Fibroblast of skin of scalp (primary cell): ENCODE measurements around the gene NUDT15. TPM values are rescaled to one million over a fixed set of nuclear protein-coding genes. Genes with fewer than 3 reads are reported as not detected.
"Not testable (repeated sequence)": the region's sequence is repeated elsewhere in the genome, so short reads cannot be mapped to it uniquely, and the experiment has no call there.

Source experiments
- DNase-seq: peaks from one replicate; pipeline ENCODE4 v3.0.0-alpha.2; 2013
- polyA plus RNA-seq, 2 experiments: library from polyadenylated mRNA; unstranded; fragments of 120-200 nt; gene quantifications; one replicate each; pipeline ENCODE4 v1.2.1, GENCODE V29; 2013; ENCODE audit not compliant: insufficient read length in 2 of 2

The NUDT15 gene
- 15.7 TPM for polyA plus RNA-seq (2013, experiment 1 of 2; ENCODE audit: insufficient read length)
- polyA plus RNA-seq (2013, experiment 2 of 2; ENCODE audit: insufficient read length) = 14.3 TPM

DNA sequence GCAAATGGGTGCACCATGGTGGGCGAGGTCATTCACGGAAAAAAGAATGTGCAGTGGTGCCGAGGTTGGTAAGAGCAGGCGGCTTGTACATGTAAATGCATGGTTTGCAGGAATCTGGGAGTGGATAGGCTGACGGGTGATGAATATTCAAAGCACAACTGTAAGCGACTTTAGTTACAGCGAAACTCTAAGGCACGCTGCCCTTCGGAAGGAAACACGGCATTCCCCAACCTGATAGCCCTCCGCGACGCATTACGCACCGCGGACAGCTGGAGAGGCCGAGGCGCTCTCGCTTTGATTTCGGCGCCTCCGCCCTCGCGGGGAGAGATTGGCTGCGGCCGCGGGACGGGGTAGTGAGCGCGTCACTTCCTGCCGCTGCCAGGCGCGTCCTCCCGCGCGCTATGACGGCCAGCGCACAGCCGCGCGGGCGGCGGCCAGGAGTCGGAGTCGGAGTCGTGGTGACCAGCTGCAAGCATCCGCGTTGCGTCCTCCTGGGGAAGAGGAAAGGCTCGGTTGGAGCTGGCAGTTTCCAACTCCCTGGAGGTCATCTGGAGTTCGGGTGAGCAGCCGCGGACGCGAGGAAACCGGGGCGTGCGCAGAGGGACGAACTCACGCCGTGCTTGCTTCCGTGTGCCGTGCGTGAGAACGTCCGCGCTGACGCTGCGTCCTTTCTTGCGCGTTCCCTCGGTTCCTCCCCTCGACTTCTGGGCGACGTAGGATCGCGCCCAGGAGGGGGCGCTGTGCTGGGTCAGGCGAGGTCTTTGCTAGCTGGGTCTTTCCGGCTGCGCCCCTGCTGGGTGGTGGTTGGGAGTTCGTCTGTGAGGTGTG lies at the start of gene NUDT15:
TSS of gene NUDT15 (plus strand) at position 381 of the 828 bp plus-strand sequence. CDS start at position 402, 21 bp downstream.
- peak; percentile 97 for DNase-seq

DNA sequence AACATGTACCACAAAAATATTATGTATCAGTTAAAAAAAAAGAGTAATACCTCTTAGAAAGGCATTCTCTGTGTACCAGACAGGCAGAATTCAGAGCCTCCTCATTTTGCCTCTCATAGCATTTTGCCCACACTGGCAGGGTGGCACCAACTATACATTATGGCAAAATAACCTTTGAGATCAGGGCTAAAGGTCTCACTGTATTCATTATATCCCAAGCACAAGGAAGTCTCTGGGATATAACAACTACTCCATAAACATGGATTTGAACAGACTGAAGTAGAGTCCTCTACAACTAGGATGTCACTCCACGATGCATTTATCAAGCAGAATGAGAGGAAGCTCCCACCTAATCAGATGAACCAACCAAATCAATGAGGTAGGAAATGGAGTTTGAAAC lies 47.1 kb upstream of the NUDT15 start:
- DNase-seq = no peak

DNA sequence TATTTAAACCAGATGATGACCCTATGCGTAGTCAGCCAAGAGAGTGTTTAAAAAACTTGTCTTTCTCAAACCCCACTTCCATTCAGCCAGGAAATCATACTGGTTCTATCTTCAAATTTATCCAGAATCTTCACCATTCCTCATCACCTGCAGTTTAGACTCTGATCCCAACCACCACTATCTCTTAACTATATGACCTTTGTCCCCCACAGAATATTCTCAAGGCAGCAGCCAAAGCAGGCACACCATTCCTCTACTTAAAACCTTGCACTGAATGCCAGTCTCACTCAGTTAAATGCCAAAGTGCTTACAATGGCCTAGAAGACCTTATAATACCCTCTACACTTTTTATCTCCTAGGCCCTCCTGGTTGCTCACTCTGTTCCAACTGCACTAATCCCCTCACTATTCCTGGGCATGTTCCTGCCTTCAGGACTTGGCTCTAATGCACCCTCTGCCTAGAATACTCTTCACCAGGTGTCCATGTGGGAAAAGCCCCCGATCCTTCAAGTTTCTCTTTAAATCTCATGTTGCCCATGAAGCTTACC lies 46.5 kb upstream of the NUDT15 start:
- DNase-seq = no peak

DNA sequence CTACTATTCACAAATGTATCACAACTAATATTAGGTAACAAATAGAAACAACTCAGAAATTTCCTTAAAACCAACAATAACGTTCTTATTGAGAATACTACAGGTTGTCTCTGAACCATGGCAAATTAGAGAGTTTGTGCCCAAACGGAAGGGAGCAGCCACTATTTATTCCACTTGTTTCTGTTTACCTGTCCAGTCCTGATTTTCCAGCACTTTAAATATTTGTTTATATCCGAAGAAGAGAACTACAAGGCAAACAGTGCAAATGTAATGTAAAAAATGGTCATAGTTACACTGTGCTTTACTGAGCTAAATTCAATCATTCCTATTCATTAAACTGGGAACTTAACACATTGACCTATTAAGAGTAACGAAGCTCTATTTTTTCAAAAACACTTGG lies 45.7 kb upstream of the NUDT15 start:
- no peak for DNase-seq

DNA sequence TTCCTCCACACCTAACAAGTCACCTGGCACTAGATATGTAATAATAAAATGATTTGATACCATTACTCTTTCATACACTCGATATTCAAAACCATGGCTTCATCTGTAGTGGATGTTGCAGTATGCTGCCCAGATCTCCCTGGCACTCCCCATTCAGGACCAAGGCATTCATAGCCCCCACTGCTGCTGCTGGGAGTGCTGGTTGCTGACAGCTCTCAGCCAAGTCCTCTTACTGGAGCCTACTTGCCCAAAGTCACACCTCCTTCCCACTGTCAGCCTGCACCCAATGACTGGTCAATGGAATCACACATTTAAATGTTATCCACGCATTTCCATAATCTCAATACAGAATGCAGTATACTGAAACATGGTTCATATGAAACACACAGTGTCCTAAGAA lies 40.1 kb upstream of the NUDT15 start:
- no peak for DNase-seq

DNA sequence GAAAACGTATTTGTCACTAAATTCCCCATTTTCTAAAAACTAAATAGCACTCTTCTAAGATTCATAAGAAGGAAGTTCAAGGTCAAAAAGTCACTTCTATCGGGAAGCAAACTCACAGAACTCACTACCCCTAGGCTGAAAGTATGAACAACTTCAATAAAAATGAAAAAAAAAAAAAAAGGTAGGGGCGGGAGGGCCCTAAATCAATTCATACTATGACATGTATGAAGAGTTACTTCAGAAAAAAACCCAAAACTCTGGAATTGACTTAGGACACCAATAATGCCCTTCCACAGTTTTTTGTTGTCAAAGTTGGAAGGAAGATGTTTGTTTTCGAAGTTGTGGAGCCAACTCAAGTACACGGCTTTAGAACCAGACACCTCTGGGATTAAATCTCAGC lies 37.6 kb upstream of the NUDT15 start:
- DNase-seq = no peak

DNA sequence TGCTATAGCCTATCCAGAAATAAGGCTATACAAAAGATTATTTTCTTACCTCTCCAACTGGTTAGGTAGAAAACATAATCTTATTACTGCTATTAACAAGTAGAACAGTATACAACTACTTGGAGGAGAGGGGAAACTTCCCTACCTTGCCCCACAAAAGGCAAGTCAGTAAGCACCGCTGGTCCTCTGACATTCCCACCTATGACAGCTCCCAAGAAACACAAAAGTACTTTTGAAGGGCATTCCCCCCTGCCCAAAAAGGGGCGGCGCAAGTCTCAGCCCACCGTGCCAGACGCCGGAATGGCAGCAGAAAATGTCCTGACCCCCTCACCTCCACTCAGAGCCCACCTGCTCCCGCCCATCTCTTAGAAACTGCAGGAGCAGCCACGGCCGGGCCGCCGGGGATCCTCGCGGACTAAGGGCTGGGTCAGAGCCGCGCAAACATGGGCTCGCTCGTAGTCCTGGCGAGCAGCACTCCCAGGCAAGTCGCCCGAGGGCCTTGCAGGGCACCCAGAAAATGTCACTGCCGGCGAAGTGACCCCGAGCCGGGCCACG lies 36.9 kb upstream of the NUDT15 start:
- DNase-seq = peak; percentile 3

DNA sequence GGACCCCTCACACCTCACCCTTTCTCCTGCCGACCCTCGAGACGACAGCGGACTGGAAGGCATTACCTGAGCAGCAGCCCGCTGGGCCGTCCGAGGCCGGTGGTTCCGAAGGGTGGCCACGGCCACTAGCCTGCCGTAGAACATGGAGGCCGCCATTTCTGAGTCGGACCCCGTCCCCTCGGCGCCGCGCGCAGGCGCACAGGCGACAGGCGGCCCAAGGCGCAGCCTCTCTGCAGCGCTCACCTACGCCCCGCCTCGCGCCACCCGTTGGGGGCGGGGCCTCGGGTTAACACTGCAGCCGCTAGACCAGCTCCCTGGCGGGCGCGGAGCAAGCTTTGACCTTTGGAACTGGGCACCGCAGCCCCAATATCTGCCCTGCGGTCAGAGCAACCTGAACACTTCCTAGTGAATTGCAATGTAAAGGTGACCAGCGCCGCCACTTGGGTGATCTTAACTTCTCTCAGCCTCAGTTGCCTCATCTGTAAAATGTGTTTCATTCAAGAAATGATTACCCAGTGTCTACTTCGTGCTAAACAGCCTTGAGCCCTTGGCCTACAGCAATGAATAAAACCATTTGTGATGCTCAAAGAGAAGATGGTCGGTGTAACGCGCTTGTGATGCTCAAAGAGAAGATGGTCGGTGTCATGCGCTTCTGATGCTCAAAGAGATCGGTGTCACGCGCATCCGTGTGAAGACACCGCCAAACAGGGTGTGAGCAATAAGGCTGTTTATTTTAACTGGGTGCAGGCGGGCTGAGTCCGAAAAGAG lies 36.2 kb upstream of the NUDT15 start, which contains the start of gene SUCLA2:
TSS of gene SUCLA2 (minus strand) at position 160 of the 768 bp plus-strand sequence. CDS start at position 156, 4 bp downstream.
- DNase-seq = peak; percentile 90

DNA sequence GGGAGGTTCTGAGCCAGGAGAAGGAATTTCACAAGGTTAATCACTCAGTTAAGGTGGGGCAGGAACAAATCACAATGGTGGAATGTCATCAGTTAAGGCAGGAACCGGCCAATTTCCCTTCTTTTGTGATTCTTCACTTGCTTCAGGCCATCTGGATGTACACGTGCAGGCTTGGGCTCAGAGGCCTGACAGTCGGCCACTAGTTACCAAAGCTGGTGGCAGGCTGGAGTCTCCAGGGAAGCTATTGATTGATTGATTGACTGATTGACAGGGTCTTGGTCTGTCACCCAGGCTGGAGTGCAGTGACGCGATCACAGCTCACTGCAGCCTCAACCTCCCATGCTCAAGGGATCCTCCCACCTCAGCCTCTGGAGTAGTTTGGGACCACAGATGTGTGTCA lies 35.5 kb upstream of the NUDT15 start:
- not testable (repeated sequence) for DNase-seq

DNA sequence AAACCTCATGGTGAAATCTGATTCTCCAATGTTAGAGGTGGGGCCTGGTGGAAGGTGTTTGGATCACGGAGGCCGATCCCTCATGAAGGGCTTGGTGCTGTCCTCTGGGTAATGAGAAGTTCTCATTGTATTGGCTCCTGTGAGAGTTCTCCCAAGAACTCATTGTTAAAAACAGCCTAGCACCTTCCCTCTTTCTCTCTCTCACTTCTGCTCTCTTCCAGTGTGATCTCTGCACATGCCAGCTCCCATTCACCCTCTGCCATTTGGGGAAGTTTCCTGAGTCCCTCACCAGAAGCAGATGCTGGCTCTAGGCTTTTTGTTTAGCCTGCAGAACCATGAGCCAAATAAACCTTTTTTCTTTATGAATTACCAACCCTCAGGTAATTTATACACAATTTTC lies 33.3 kb upstream of the NUDT15 start:
- DNase-seq = no peak

DNA sequence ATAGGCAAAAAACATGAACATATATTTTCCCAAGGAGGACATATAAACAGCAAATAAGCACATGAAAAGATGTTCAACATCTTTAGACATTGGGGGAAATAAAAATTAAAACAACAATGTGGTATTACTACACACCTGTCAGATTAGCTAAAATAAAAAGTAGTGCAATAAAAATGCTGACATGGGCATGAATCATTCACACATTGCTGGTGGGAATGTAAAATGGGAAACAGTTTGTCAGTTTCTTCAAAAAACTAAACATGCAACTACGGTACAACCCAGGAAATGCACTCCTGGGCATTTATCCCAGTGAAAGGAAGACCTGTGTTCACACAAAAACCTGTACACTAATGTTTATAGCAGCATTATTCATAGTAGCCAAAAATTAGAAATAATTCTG lies 31.1 kb upstream of the NUDT15 start:
- DNase-seq = no peak

DNA sequence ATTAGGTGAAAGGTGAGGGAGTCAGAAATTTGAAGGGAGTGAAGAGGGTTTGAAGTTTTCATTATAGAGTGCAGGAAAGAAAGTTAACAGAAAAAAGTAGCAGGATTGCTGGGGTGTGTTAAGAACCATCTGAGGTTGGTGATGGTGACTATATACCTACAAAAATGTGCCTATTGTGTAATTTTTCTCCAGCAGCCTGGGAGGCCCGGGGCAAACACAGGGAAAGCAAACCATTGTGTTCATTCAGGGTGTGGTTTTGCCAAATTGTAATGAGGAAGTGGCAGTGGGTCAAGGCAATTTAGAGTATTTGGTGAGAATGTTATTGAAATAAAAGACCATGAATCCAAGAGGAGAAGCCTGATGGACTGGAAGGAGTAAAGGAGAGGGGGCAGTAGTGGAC lies 28.2 kb upstream of the NUDT15 start:
- peak; percentile 75 for DNase-seq

DNA sequence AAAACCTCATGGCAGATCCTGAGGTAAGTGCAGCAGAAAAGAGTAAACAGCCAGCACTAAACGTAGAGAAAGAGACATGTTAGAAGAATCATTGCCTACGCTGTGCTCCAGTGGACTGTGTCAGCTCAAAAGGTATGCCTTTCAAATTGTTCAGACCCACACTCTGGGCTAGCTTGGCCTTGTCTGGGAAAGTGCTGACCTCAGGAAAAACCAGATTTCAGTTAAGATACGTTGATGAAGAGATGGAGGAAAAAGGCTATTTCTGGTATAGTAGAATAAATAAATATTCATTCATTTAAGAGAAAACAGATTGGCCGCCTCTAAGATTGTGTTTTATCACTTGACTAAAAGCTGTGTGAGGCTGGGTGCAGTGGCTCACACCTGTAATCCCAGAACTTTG lies 26.8 kb upstream of the NUDT15 start:
- DNase-seq = no peak

DNA sequence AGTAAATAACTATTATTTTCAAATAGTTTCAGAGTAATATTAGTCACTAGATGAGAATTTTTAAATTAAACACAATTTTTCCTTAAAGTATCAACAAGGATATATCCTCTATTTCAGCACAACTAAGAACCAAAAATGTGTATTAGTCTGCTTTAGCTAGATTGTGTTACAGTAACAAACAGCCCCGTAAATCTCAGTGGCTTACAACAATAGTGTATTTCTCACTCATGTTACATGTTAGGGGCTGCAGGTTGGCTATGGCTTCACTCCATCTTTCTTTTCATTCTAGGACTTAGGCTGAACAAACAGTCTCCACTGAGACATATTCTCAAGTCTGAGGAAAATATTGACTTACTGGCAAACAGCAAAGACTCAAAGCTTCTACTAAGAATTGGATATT lies 24.9 kb upstream of the NUDT15 start:
- no peak for DNase-seq

DNA sequence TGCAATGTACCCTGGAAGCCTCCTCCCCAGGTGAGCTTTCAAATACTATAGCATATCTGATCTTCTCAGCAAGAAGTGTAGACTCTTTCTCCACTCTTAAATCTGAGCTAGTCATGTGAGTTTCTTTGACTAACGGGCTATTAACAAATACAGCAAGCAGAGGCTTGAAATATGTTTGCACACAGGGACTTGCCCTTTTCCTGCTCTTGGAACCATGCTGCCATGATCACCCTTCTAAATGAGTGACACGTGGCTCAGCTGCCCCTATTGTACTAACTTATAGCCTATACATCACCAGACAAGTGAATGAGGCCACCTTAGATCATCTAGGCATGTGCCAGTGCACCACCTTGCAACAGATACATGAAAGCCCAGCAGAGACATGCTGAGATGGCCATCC lies 23.2 kb upstream of the NUDT15 start:
- no peak for DNase-seq

DNA sequence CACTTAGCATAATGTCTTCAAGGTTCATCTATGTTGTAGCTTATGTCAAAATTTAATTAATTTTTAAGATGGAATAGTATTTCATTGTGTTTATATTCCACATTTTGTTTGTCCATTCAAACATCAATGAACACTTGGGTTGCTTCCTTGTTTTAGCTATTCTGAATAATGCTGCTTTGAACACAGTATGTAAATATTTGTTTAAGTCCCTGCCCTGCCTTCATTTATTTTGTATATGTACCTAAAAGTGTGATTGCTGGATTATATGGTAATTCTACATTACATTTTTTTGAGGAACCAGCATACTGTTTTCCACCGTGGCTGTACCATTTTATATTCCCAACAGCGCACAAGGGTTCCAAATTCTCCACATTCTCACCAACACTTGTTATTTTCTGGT lies 18.9 kb upstream of the NUDT15 start:
- DNase-seq = no peak

DNA sequence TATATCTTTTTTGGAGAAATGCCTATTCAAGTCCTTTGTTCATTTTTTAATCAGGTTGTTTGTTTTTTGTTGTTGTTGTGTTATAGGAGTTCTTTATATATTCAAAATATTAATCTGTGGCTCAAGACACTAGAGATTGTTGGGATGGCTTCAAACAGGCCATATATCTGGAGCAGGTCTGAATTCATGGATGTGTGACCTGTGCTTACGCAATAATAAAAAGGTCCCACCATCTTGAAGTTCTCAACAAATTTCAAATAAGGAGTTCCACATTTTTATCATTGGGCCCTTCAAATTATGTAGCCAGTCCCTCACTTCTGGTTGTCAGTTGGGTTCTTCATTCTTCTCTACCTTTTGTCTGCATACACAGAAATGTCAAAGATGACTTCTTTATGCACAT lies 17.7 kb upstream of the NUDT15 start:
- no peak for DNase-seq

DNA sequence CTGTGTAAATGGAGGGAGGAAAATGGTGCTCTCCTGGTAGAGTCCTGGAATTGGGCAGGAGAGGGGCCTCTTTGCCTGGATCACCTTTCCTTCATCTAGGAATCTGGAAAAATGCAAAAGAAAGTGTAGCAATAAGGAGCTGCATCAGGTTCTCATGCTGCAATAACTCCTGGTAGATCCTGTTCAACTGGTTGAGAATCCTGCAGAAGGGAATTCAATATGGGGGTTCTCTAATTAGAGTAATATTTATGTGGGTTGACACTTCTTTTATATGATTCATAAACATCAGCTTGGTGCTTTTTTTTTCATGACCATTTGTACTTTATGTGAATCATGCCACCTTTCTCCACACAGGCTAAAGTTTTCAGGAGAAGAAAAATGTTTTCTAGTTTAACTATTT lies 9.5 kb upstream of the NUDT15 start:
- no peak for DNase-seq

DNA sequence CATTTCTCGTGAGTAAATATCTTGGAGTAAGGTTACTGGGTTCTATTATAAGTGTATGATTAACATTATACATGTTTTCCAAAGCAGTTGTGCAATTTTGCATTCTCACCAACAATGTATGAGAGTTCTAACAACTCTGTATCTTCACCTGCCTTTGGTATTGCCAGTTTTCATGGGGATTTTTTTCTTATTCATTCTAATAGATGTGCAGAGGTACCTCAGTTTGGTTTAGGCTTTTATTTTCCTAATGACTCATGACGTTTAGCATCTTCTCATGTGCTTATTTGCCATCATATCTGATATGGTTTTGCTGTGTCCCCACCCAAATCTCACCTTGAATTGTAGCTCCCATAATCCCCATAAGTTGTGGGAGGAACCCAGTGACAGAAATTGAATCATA lies 7.7 kb upstream of the NUDT15 start:
- DNase-seq = no peak

DNA sequence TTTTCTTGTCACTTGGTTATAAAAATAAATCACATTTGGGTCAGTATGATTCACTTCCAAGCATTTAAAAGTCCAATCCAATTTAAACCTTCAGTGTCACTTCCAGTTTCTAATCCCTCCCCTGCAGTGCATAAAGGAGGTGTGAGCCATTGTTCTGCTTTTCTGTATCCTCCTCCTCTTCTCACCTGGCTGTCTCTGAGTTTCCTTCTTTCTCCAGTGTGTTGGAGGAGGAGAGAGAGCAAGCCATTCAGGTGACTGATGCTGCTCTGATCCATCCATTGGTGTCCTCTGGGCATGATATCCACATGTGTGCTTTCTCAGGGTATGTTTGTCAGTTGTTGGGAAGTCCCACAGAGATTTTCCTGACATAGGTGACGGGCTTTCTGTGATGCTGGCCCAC lies 1.2 kb downstream of the NUDT15 start:
- no peak for DNase-seq

DNA sequence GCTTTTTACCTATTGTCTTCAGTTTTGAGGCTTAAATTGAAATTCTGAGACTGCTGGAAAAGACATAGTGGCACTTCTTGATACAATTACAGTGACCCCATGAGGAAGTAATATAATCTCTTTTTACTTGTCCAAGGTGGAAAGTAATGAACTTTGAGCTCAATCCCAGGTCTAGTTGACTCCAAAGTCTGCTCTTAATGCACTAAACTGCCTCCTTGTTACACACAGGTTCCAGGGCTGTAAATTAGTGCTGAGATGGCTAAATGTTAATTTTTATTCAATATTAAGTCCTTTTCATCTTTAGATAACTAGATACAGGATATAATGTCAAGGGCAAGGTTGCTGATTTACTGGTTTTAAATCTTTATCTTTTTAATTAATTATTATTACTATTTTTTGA lies 2.5 kb downstream of the NUDT15 start:
- DNase-seq = no peak

DNA sequence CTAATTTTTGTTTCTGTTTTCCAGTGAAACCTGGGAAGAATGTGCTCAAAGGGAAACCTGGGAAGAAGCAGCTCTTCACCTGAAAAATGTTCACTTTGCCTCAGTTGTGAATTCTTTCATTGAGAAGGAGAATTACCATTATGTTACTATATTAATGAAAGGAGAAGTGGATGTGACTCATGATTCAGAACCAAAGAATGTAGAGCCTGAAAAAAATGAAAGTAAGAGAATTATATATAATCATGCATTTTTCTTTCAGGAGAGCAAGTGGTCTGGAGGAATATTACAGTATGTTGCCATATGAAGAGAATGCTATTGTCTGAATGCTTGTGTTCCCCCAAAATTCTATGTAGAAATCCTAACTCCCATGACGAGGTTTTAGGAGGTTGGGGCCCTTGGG lies 3.4 kb downstream of the NUDT15 start:
- peak; percentile 57 for DNase-seq

DNA sequence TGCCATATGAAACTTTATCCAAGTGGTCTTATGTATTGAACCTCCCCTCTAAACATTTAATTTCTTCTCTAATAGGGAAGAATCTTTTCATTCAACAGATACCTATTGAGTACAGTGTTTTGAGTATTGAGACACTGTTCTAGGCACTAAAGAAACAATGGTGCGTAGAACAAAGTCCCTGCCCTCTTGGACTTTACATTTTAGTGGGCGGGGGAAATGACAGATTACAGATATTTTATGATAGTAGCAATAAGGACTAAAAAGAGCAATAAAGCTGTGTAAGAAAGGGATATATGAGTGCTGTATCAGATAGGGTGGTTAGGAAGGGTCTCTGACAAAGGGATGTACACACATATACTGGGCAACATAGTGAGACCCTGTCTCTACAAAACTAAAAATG lies 5.4 kb downstream of the NUDT15 start:
- no peak for DNase-seq
